SU-DHL-6 (cell line): ENCODE results near the gene CEP126.

ENCODE experiments used
- H2AFZ ChIP-seq: fragments of 200-600 bp; sonication (generic); 2 replicates; pipeline ENCODE4 v1.6.1; 2014; ENCODE audit warnings: low read depth, mild to moderate bottlenecking, moderate library complexity, mixed read lengths, antibody characterized with exemption, low read length; ENCODE audit not compliant: severe bottlenecking
- H3F3A ChIP-seq: fragments of 200-600 bp; shearing (Covaris generic); 2 replicates; pipeline ENCODE4 v1.6.0; 2016; ENCODE audit warnings: antibody characterized with exemption, mild to moderate bottlenecking; ENCODE audit not compliant: insufficient read depth
- H3K27ac ChIP-seq: fragments of 200-600 bp; sonication (generic); 2 replicates; pipeline ENCODE4 v1.5.1; 2016; ENCODE audit warnings: low read depth, mild to moderate bottlenecking, low read length, moderate library complexity, mixed read lengths
- H3K27me3 ChIP-seq: fragments of 200-600 bp; sonication (generic), shearing (Covaris generic); 2 replicates; pipeline ENCODE4 v1.6.0; 2014; ENCODE audit warnings: mild to moderate bottlenecking, low read length
- H3K36me3 ChIP-seq: fragments of 200-600 bp; sonication (generic); 2 replicates; pipeline ENCODE4 v1.6.1; 2014; ENCODE audit warnings: mild to moderate bottlenecking, low read length, mixed read lengths
- H3K4me2 ChIP-seq: fragments of 300-600, 200-600 bp; shearing (Covaris generic), sonication (generic); 2 replicates; pipeline ENCODE4 v1.6.0; 2014; ENCODE audit warnings: low read length, low read depth, mild to moderate bottlenecking; ENCODE audit not compliant: poor library complexity, severe bottlenecking
- H3K4me3 ChIP-seq: fragments of 200-600 bp; sonication (generic); 2 replicates; pipeline ENCODE4 v1.5.1; 2014; ENCODE audit warnings: antibody characterized with exemption, low read length, mild to moderate bottlenecking, mixed read lengths; ENCODE audit not compliant: insufficient read depth, poor library complexity, severe bottlenecking
- H3K79me2 ChIP-seq: fragments of 200-600 bp; sonication (generic); 2 replicates; pipeline ENCODE4 v1.6.1; 2014; ENCODE audit warnings: mild to moderate bottlenecking, low read length, moderate library complexity; ENCODE audit not compliant: insufficient read depth
- H3K9ac ChIP-seq: fragments of 200-600 bp; sonication (generic); 2 replicates; pipeline ENCODE4 v1.7.0; 2014; ENCODE audit warnings: mild to moderate bottlenecking, low read length
- H3K9me2 ChIP-seq: fragments of 200-600 bp; sonication (generic); replicated peaks from 2 replicates; pipeline ENCODE4 v1.6.1; 2014; ENCODE audit warnings: low read length; ENCODE audit not compliant: insufficient read depth
- H3K9me3 ChIP-seq: fragments of 200-600 bp; sonication (generic); 2 replicates; pipeline ENCODE4 v1.6.1; 2014; ENCODE audit warnings: low read length, mixed read lengths; ENCODE audit not compliant: insufficient read depth
- H4K20me1 ChIP-seq: fragments of 200-600 bp; sonication (generic); 2 replicates; pipeline ENCODE4 v1.6.1; 2014; ENCODE audit warnings: low read depth, mild to moderate bottlenecking, antibody characterized with exemption, low read length, moderate library complexity, mixed read lengths
- CTCF ChIP-seq: fragments of 200-600 bp; sonication (generic); IDR thresholded peaks from one replicate; pipeline ENCODE4 v1.5.1; 2017; ENCODE audit warnings: antibody characterized with exemption, mild to moderate bottlenecking, low read length, moderate library complexity; ENCODE audit not compliant: insufficient read depth, poor library complexity, severe bottlenecking
- EZH2phosphoT487 ChIP-seq: fragments of 200-600 bp; sonication (generic), shearing (Covaris generic); conservative IDR thresholded peaks from 2 replicates; pipeline ENCODE4 v1.6.1; 2018; ENCODE audit warnings: mild to moderate bottlenecking, antibody characterized with exemption, low read length, moderate library complexity, mixed read lengths

CEP126 gene

DNA sequence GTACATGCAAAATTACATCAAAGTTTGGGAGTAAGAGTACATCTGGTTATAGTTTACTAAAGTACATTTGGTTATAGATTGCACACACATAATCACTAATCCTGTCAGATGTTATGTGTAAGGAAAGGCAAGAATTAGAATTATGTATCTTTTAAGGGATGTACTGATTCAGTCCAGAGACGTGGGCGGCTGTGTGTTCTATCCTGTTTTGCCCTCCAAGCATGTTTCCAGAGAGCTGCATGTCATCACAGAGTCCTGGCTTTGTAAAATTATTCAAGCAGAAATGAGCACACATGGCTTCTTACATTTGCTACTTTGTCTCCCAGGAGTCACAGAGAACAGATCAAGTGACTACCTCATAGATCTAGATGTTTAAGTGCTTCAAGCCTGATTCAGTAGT is 33.2 kb upstream of the CEP126 start:
- H3K27ac ChIP-seq = no peak overlapping the region
- TF ChIP-seq CTCF (no peak), EZH2phosphoT487 (no peak)
- no peaks in the 10 kb centered on the region for H3K36me3 ChIP-seq

DNA sequence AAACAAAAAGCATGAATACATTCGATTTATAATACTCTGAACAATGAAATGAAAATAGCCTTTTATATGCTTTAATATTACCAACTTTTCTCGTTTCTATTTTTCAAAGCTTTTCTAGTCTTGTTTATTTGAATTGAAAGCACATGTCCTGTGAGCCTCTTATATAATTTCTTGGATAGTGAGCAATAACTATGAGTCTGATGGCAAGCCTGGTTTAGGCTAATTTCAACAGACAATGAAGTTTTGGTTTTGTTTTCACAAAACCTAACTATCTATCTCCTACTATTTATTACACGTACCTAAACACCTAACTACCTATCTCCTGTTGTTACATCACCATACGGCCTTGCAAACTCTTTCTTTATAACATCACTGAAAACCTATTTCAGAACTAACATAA is 29.2 kb upstream of the CEP126 start:
- H3K4me3 ChIP-seq = no peak overlapping the region
- H2AFZ ChIP-seq = no peak overlapping the region
- no peak overlapping the region for H3K4me2 ChIP-seq
- H3K36me3 ChIP-seq = no peaks in the 10 kb centered on the region
- no peaks in the 10 kb centered on the region for H3K9me2 ChIP-seq
- no peaks in the 10 kb centered on the region for H3K9me3 ChIP-seq
- TF ChIP-seq EZH2phosphoT487 (no peak), CTCF (no peak)
- no peaks in the 10 kb centered on the region for H3K79me2 ChIP-seq
- H4K20me1 ChIP-seq = no peaks in the 10 kb centered on the region
- no peak overlapping the region for H3K9ac ChIP-seq
- no peaks in the 10 kb centered on the region for H3F3A ChIP-seq
- H3K27me3 ChIP-seq = no peaks in the 10 kb centered on the region
- no peak overlapping the region for H3K27ac ChIP-seq

More for the DNA sequence above, 33.2 kb upstream of the CEP126 start:
- Histone ChIP-seq H2AFZ (no peak overlapping the region), H3K9ac (no peak overlapping the region), H3K9me3 (no peaks in the 10 kb centered on the region), H3K79me2 (no peaks in the 10 kb centered on the region), H3K9me2 (no peaks in the 10 kb centered on the region), H3K4me2 (no peak overlapping the region), H3K4me3 (no peak overlapping the region), H4K20me1 (no peaks in the 10 kb centered on the region), H3K27me3 (no peaks in the 10 kb centered on the region), H3F3A (no peaks in the 10 kb centered on the region)

DNA sequence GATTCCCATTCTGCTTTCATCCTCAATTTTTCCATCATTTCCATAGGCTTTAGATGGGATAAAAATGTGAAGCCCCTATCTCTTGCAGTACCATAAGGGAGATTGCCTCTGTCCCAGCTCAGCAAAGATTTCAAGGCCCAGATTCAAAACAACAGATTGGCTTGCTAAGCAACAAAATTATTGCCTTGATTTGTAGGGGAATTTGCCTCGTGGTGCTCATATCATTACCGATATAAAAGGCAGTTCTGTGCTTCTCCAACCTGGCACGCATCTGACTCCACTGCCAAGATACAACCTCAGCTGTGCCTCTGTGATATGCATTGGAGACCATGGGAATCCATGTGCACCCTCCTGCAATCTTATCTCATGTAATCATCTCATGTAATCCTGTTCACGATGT is 25.0 kb upstream of the CEP126 start:
- Histone ChIP-seq H4K20me1 (no peaks in the 10 kb centered on the region), H3K9ac (no peak overlapping the region), H3K79me2 (no peaks in the 10 kb centered on the region), H3K27ac (no peak overlapping the region), H3K9me2 (no peaks in the 10 kb centered on the region), H3K9me3 (no peaks in the 10 kb centered on the region), H3K4me3 (no peak overlapping the region), H3K27me3 (no peaks in the 10 kb centered on the region), H3K36me3 (no peaks in the 10 kb centered on the region), H3F3A (no peaks in the 10 kb centered on the region), H3K4me2 (no peak overlapping the region), H2AFZ (no peak overlapping the region)
- TF ChIP-seq CTCF = no peak
- TF ChIP-seq EZH2phosphoT487 = no peak
